HL-60 (cell line): ENCODE data around the gene SH3RF3.

Source experiments
- DNase-seq, 2 experiments: peaks; one replicate each; pipeline ENCODE4 v3.0.0-alpha.2; 2010 to 2020; ENCODE audit warnings: low read depth in 1 of 2, low spot score in 1 of 2
- H3K27ac ChIP-seq: fragments of 250-450 bp; sonication (Bioruptor Pico); replicated peaks from 2 replicates; pipeline ENCODE4 v1.5.1; 2020; ENCODE audit warnings: mild to moderate bottlenecking, moderate library complexity
- H3K27me3 ChIP-seq: fragments of 250-450 bp; sonication (Bioruptor Pico); 2 replicates; pipeline ENCODE4 v1.5.1; 2021; ENCODE audit warnings: mild to moderate bottlenecking, moderate library complexity; ENCODE audit not compliant: insufficient read depth, poor library complexity, severe bottlenecking
- H3K4me3 ChIP-seq: replicated peaks from 2 replicates; pipeline ENCODE4 v1.5.1; 2011; ENCODE audit warnings: mild to moderate bottlenecking, control low read depth, low read length; ENCODE audit not compliant: insufficient read depth
- GABPA ChIP-seq: IDR thresholded peaks from 2 replicates; pipeline ENCODE4 v1.6.1; 2012; ENCODE audit warnings: low read depth
- POLR2AphosphoS5 ChIP-seq: IDR thresholded peaks from 2 replicates; pipeline ENCODE4 v1.6.1; 2012; ENCODE audit warnings: low read depth
- SPI1 ChIP-seq: IDR thresholded peaks from 2 replicates; pipeline ENCODE4 v1.6.1; 2012; ENCODE audit warnings: low read depth, mild to moderate bottlenecking, borderline replicate concordance
- TF ChIP-seq, protein P1 (sequence below): IDR thresholded peaks from one replicate; pipeline ENCODE4 v1.5.1; 2011; ENCODE audit warnings: low read length, control low read depth, inconsistent platforms; ENCODE audit not compliant: insufficient read depth
- TF ChIP-seq, protein P2 (sequence below): IDR thresholded peaks from 2 replicates; pipeline ENCODE4 v1.6.1; 2012; ENCODE audit warnings: low read depth; ENCODE audit not compliant: insufficient replicate concordance

SH3RF3 gene

DNA sequence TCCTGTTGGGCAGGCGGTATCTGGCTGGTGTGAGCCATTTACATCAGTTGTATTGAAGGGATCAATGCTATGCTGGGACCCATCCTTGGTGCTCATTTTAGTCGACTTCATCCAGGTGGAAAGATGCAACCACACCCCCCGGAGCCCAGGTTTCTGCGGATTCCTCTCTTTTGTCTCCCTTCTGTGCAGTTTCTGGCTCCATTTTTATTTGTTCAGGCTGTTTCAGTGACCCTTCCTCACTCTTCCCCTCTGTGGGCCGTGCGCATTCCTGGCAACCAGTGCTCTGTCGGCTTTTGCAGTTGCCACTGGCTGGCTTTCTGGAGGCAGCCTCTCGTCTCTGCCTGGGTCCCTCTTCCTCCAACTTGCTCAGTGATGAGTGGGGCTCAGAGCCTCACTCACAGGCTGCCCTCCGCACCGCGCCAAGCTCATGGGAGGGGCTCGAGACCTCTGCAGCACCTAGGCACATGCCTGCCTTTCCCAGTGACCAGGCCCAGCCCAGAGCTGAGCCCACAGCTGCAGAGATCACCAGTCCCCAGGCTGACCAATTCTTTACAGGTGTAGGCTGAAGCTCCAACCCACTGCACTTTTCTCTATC is 12.1 kb downstream of the SH3RF3 start:
- Histone ChIP-seq H3K27ac (no peak overlapping the region), H3K27me3 (no peaks in the 10 kb centered on the region), H3K4me3 (no peak overlapping the region)
- TF ChIP-seq, protein P1, sequence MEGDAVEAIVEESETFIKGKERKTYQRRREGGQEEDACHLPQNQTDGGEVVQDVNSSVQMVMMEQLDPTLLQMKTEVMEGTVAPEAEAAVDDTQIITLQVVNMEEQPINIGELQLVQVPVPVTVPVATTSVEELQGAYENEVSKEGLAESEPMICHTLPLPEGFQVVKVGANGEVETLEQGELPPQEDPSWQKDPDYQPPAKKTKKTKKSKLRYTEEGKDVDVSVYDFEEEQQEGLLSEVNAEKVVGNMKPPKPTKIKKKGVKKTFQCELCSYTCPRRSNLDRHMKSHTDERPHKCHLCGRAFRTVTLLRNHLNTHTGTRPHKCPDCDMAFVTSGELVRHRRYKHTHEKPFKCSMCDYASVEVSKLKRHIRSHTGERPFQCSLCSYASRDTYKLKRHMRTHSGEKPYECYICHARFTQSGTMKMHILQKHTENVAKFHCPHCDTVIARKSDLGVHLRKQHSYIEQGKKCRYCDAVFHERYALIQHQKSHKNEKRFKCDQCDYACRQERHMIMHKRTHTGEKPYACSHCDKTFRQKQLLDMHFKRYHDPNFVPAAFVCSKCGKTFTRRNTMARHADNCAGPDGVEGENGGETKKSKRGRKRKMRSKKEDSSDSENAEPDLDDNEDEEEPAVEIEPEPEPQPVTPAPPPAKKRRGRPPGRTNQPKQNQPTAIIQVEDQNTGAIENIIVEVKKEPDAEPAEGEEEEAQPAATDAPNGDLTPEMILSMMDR, result no peak
- TF ChIP-seq POLR2AphosphoS5, result no peak
- no peak for DNase-seq

DNA sequence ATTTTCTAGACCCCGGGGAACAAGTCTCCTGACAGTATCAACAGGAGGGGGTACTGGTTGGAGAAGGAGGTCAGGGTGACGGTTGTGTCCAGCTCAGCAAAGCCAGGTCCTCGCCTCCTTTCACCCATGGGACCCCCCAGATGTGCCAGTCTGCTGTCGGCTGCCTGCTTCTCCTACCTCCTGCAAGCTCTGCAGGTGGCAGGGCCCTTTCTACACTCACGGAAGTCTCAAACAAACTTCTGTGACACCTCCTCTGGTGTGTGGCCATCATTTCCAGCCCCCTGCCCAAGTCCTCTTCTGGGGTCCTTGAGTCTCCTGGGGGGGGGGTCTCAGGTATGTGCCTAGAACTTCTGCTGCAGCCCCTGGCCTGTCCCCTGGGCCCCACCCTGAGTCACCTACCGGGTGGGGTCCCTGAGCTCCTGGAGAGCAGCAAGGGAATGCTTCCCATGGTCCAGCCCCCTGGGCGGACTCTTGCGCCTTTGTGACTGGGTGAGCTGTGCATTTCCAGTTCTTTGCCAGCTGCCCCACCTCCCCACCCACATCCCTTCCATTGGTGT is 12.8 kb downstream of the SH3RF3 start:
- H3K27me3 ChIP-seq, result no peaks in the 10 kb centered on the region
- no peak for DNase-seq
- no peak overlapping the region for H3K4me3 ChIP-seq
- TF ChIP-seq, protein P1, result no peak
- TF ChIP-seq GABPA, result no peak
- TF ChIP-seq, protein P2, sequence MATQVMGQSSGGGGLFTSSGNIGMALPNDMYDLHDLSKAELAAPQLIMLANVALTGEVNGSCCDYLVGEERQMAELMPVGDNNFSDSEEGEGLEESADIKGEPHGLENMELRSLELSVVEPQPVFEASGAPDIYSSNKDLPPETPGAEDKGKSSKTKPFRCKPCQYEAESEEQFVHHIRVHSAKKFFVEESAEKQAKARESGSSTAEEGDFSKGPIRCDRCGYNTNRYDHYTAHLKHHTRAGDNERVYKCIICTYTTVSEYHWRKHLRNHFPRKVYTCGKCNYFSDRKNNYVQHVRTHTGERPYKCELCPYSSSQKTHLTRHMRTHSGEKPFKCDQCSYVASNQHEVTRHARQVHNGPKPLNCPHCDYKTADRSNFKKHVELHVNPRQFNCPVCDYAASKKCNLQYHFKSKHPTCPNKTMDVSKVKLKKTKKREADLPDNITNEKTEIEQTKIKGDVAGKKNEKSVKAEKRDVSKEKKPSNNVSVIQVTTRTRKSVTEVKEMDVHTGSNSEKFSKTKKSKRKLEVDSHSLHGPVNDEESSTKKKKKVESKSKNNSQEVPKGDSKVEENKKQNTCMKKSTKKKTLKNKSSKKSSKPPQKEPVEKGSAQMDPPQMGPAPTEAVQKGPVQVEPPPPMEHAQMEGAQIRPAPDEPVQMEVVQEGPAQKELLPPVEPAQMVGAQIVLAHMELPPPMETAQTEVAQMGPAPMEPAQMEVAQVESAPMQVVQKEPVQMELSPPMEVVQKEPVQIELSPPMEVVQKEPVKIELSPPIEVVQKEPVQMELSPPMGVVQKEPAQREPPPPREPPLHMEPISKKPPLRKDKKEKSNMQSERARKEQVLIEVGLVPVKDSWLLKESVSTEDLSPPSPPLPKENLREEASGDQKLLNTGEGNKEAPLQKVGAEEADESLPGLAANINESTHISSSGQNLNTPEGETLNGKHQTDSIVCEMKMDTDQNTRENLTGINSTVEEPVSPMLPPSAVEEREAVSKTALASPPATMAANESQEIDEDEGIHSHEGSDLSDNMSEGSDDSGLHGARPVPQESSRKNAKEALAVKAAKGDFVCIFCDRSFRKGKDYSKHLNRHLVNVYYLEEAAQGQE, result no peak
- TF ChIP-seq SPI1, result no peak
- TF ChIP-seq POLR2AphosphoS5, result no peak
- H3K27ac ChIP-seq, result no peak overlapping the region

DNA sequence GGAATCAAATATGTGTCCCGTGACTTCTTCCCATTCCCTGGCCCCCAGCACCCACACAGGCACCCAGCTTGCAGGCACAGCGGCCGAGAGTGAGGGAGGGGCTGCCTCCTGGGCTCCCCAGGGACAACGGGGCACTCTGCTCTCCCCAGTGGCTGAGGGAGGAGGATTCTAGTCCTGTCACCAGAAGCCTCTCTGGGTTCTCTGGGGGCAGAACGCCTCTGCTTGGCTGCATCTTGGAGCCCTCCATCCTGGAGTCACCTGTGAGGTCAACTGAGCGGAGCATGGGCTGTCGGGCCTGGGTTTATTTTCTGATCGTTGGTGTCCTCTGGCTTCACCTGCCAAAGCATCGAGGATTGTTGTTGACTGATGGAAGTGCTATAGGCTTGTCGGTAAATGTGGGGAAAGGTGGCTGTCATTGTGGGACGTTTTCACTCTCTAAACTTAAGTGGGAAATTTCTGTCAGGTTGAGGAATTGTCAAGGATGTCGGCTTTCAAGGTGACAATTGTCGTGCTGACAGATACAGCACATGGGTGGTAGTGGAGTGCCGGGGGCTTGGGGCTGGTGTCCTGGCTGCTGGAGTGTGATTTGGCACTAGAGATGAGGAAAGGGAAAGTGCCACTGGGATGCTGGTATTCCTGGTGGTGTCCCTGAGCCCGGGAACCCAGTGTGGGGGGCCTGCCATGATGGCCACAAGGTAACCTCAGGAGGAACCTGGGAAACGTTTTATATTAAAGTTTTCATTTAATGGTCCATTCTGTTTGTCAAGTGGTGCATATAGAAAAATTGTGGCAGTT is 13.6 kb downstream of the SH3RF3 start:
- DNase-seq, result no peak
- Histone ChIP-seq H3K27me3 (no peaks in the 10 kb centered on the region), H3K27ac (no peak overlapping the region), H3K4me3 (no peak overlapping the region)
- TF ChIP-seq, protein P2, result no peak
- TF ChIP-seq GABPA, result no peak
- no peak for TF ChIP-seq POLR2AphosphoS5
- no peak for TF ChIP-seq SPI1
- TF ChIP-seq, protein P1, result no peak
